ENCODE results near the gene ATP8B4.

The ATP8B4 gene

DNA sequence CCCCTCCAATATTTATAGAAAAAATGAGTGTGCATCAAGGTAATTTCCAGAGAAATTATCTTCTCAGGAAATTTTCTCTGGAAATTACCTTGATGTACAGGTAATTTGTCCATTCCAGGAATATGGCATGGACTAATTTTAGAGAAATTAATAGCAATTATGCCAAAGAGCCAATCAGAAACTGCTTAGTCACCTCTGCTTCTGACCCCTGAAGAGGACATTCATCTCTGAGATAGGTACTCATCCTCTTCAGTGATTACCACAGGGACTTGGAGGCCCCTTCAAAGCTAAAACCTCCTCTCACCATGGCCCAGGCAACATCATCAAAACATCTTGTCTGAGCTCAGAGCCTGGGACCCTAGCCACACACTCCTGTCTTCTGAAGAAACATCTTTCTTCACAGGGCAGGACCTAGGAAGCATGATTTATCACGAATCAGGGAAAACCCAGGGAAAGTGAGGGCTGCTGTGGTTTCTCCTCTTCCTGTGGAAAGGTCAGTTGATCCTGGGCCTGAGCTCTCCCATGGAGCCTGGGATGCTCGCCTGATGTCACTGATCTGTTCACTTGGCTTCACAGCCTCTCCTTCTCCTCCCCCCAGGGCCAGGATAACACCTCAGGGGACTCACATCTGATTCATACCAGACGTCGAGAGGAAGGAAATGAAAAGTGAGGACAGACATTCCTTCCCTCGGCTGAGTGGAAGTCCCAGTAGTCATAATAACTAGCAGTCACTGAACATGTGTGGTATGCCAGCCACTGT lies 287.6 kb downstream of the ATP8B4 start:
- H3K4me3 ChIP-seq (ENCODE audit: low read depth, low read length): no peak overlapping the region
- TF ChIP-seq, protein P1, sequence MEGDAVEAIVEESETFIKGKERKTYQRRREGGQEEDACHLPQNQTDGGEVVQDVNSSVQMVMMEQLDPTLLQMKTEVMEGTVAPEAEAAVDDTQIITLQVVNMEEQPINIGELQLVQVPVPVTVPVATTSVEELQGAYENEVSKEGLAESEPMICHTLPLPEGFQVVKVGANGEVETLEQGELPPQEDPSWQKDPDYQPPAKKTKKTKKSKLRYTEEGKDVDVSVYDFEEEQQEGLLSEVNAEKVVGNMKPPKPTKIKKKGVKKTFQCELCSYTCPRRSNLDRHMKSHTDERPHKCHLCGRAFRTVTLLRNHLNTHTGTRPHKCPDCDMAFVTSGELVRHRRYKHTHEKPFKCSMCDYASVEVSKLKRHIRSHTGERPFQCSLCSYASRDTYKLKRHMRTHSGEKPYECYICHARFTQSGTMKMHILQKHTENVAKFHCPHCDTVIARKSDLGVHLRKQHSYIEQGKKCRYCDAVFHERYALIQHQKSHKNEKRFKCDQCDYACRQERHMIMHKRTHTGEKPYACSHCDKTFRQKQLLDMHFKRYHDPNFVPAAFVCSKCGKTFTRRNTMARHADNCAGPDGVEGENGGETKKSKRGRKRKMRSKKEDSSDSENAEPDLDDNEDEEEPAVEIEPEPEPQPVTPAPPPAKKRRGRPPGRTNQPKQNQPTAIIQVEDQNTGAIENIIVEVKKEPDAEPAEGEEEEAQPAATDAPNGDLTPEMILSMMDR (IDR thresholded peaks at IDR 0.05; ENCODE audit: insufficient read depth, low read depth, low read length, missing control alignments): no peak
- DNase-seq (ENCODE audit: low read depth): no peak

DNA sequence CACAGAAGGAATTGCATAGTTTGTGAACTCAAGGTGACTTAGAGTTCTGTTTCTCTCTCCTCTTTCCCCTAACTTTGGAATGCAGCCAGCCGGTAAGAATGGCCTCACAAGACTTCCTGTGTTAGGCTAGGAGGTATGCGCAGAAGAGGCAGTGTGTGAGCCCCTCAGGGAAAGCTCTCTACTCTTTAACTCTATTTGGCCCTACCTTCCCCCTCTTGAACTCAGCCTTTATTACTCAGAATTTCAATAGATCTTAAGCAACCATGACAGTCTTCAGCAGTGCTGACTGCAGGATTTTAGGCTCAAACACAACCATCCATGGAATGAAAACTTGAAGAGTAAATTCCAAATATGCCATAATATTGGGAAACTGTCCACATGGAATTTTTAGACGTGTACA lies 288.6 kb downstream of the ATP8B4 start:
- TF ChIP-seq, protein P1 (IDR thresholded peaks at IDR 0.05; ENCODE audit: insufficient read depth, low read depth, low read length, missing control alignments): no peak
- DNase-seq (ENCODE audit: low read depth): no peak
- H3K4me3 ChIP-seq (ENCODE audit: low read depth, low read length): no peak overlapping the region

DNA sequence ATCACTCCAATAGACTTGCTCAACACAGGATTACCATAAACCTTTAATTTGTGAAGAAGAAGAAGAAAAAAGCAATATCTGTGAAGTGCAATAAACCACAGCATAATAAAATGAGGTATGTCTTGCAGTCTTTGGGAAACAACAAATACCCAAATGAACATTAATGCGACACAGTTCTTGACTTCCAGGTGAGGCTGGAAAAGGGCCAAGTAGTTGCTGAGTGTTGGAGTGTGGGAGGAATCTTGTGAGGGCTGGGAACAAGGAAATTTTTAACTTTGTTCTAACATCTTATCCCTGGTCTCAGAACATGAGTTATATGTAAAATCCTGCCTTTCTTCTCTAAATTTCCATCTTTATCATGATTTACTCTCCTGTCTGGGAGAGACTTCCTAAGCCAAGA lies 291.7 kb downstream of the ATP8B4 start:
- H3K4me3 ChIP-seq (ENCODE audit: low read depth, low read length): no peak overlapping the region
- TF ChIP-seq, protein P1 (IDR thresholded peaks at IDR 0.05; ENCODE audit: insufficient read depth, low read depth, low read length, missing control alignments): no peak
- DNase-seq (ENCODE audit: low read depth): no peak

DNA sequence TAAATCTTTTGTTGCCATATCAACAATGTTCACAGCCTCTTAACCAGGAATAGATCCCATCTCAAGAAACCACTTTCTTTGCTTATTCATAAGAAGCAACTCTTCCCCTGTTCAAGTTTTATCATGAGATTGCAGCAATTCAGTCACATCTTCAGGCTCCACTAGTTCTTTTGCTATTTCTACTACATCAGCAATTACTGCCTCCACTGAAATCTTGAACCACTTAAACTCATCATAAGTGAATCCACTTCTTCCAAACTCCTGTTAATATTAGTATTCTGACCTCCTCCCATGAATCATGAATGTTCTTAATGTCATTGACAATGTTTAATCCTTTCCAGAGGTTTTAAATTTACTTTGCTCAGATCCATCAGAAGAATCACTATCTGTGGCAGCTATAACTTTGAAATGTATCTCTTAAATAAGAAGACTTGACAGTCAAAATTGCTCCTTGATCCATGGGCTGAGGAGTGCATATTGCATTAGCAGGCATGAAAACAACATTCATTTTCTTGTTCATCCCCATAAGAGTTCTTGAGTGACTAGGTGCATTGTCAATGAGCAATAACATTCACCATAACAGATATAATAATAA lies 292.3 kb downstream of the ATP8B4 start:
- DNase-seq (ENCODE audit: low read depth): no peak
- TF ChIP-seq, protein P1 (IDR thresholded peaks at IDR 0.05; ENCODE audit: insufficient read depth, low read depth, low read length, missing control alignments): no peak
- no peak overlapping the region for H3K4me3 ChIP-seq (ENCODE audit: low read depth, low read length)

DNA sequence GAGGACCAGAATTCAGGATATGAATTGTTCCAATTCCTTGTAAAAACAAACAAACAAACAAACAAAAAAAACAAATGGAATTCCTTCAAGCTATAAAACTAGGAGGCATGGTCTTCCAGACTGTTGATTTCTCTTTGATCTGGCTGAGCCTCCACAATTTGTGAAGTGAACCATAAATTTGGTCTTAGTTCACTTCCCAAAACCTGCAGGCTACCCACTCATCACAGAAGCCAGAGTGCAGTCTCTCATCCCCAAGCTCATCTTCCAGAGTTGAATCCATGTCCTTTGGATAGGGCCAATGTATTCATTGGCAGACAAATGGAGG lies 294.3 kb downstream of the ATP8B4 start:
- H3K4me3 ChIP-seq (ENCODE audit: low read depth, low read length): no peak overlapping the region
- no peak for DNase-seq (ENCODE audit: low read depth)
- TF ChIP-seq, protein P1 (IDR thresholded peaks at IDR 0.05; ENCODE audit: insufficient read depth, low read depth, low read length, missing control alignments): no peak

DNA sequence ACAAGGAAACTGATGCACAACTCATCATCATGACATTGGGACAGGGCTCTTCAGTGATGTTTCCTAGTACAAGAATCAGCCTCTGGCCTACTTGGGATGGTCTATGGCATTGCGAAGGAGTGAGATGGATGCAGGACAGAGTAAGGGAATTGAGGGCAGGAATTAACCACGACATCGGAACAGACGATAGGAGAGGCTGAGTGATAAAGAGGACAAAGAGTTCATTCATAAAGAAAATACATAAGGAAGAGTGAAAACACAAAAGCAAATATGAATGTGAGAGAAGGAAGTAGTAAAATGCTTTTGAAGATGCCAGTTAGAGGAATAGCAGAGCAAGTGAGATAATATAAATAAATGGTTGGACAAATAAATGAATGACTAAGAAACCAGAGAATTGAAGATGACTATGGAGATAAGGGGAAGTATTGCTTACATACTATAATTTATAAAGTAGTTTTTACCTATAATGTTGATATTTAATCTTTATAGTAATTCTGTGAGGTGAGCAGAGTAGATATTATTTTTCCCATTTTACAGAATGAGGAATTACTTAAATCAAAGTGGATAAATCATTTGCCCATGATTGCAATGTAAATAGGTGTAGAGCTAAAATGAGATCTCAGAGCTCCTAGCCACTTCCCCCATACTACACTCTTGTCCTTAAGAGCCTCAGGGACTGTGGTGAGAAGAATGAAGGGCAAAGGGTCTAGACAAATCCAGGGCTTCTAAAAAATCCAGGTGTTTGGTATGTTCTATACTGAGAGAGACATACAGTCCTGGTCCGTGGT lies 294.9 kb downstream of the ATP8B4 start:
- no peak for DNase-seq (ENCODE audit: low read depth)
- TF ChIP-seq, protein P1 (IDR thresholded peaks at IDR 0.05; ENCODE audit: insufficient read depth, low read depth, low read length, missing control alignments): no peak
- H3K4me3 ChIP-seq (ENCODE audit: low read depth, low read length): no peak overlapping the region
